ENCODE data around the gene CCDC148.

DNA sequence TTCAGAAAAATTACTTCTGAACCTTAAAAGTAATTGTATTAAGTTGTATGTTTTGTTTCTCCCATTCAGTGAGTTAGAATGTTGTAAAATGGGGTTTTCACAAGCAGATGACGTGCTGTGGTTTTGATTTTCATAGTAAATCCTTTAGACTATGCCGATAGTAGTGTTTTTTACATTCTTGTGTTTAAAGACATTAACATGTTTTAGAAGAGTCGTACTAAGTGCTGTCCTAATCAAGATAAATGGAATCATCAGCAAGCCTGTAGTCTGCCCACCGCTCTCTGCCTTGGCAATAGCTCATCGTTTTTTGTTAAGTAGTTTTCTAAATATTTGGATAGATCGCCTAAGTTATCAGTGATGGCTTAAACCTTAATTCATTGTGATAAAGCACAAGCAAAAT is 21.7 kb upstream of the CCDC148 start:
- TF ChIP-seq, protein P1, sequence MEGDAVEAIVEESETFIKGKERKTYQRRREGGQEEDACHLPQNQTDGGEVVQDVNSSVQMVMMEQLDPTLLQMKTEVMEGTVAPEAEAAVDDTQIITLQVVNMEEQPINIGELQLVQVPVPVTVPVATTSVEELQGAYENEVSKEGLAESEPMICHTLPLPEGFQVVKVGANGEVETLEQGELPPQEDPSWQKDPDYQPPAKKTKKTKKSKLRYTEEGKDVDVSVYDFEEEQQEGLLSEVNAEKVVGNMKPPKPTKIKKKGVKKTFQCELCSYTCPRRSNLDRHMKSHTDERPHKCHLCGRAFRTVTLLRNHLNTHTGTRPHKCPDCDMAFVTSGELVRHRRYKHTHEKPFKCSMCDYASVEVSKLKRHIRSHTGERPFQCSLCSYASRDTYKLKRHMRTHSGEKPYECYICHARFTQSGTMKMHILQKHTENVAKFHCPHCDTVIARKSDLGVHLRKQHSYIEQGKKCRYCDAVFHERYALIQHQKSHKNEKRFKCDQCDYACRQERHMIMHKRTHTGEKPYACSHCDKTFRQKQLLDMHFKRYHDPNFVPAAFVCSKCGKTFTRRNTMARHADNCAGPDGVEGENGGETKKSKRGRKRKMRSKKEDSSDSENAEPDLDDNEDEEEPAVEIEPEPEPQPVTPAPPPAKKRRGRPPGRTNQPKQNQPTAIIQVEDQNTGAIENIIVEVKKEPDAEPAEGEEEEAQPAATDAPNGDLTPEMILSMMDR (conservative IDR thresholded peaks at IDR 0.05; ENCODE audit: low read depth, low read length): no peak
- no peak for TF ChIP-seq EZH2 (IDR thresholded peaks at IDR 0.05; ENCODE audit: low read length, unreplicated experiment)
- TF ChIP-seq EZH2phosphoT487 (IDR thresholded peaks at IDR 0.05; ENCODE audit: borderline replicate concordance, low read length): no peak

Data from PC-3 (cell line).